CD1c-positive myeloid dendritic cell (primary cell): ENCODE data around the gene CARM1.
A peak's percentile ranks its signal among the peaks of the same experiment; 100 is the strongest.
"Not testable (repeated sequence)": the region's sequence is repeated elsewhere in the genome, so short reads cannot be mapped to it uniquely, and the experiment has no call there.

ENCODE experiments used
- DNase-seq: peaks from one replicate; pipeline ENCODE4 v3.0.0-alpha.2; 2016; ENCODE audit errors: extremely low spot score

CARM1 gene

DNA sequence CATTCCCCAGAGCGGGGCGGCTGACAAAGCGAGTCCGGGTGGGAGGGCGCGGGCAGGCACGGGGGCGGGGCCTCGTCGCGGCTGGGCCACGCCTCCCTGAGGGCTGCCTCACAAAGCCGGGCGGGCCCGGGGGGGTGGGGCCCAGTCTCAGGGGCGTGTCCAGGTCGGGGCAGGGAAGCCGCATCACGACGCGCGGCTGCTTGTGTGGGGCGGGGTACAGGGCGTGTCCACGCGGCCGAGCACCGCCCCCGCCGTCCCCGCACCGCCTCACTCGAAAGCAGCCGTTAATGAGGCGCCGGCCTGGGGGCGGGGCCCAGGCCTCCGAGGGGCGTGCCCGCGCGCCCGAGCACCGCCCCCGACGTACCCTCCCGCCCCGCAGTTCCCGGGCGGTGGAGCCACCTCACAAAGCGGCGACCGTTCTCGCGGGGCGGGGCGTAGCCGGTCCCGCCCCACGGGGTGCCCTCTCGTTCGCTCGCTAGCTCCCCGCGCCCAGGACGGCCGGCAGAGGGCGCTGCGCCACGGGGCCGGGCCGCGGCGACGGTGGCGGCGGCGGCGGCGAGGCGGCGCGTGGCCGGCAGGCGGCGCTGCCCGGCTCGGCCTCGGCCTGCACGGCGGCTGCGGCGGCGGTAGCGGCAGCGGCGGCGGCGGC, at the start of gene CARM1:
CARM1 (plus strand) TSS at position 599 of the 649 bp plus-strand sequence. CDS start 150 bp downstream, outside the sequence.
- peak; percentile 99 for DNase-seq

DNA sequence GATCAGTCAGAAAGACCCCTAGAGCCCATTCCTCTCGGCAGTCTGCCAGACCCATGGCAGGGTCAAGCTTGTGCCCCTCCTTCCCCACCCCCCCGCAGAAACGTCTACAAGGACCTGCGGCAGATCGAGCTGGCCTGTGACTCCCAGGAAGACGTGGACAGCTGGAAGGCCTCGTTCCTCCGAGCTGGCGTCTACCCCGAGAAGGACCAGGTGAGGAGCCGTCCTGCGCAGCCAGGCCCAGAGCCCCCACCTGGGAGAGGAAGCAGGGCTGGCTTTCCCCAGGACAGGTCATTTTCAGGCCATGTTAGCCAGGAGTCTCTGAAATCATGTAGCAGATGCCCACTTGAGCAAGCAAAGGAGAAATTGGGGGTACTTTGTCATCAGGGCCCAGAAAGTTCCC, 47.7 kb upstream of the CARM1 start:
- DNase-seq: no peak

DNA sequence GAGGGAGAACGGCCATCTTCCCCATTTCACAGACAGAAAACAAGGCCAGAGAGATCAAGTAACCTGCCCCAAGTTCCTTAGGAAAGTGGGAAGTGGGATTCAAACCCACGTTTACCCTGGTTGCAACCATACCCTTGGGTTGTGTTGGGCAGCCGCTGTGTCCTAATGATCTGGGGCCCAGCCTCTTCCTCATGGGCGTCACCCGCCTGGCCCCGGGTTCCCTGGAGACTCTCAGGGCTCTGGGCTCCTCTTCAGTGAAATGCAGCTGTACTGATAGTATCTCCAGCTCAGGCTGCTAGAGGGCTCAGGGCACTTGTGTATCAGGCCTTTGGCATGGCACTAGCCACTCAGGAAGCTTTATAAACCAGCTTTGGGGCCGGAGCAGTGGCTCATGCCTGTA, 45.1 kb upstream of the CARM1 start:
- DNase-seq: peak; percentile 71

DNA sequence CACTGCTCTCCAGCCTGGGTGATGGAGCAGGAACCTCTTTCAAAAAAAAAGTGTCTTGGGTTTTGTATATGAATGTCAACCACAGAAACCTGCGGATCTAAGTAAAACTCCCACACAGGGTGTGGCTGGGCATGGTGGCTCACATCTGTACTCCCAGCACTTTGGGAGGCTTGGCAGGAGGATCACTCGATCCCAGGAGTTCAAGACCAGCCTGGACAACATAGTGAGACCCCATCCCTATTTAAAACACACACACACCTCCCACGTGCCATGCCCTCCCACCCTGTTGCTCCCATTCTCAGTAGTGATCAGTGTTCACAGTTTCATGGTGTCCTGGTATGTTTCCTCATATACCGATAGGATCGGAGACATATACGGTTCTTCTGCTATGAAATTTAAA, 44.5 kb upstream of the CARM1 start:
- peak; percentile 68 for DNase-seq

DNA sequence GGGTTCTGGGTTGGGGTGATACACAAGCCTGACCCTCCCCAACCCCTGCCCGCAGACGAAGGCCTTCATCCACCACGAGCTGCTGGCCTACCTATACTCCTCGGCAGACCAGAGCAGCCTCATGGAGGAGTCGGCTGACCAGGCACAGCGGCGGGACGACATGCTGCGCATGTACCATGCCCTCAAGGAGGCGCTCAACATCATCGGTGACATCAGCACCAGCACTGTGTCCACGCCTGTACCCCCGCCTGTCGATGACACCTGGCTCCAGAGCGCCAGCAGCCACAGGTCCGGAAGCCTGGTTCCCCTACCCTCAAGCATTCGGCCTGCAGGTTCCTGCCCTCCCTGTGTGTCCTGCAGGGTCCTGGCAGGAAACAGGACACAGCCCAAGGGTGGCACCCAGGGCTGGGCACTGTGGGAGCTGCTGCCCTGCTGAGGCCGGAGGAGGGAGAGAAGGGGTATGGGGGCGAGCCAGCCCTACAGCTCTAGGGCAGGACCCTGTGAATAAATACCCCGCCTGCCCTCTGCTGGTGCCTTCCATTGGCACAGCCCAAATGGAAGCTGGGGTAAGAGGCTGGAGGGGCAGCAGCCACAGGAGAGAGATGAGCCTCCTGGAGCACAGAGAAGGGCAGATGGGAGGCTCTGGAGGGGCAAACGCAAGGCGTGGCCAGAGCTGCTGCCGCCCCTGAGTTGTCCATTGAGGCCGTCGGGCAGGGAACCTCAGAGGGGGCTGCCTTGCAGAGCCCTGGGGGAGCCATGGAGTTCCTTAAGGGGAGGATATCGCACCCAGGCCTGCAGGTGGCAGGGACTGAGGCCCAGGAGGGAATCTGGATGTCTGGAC, 42.2 kb upstream of the CARM1 start:
- no peak for DNase-seq

DNA sequence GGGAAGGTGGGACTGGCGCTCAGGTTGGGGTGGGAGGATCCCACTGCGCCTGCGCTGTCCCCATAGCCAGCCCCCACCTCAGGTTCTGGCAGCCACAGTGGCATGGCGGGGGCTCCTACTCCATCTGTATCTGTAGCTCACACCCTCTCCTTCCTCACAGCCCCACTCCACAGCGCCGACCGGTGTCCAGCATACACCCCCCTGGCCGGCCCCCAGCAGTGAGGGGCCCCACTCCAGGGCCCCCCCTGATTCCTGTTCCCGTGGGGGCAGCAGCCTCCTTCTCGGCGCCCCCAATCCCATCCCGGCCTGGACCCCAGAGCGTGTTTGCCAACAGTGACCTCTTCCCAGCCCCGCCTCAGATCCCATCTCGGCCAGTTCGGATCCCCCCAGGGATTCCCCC, 41.4 kb upstream of the CARM1 start:
- DNase-seq: no peak

DNA sequence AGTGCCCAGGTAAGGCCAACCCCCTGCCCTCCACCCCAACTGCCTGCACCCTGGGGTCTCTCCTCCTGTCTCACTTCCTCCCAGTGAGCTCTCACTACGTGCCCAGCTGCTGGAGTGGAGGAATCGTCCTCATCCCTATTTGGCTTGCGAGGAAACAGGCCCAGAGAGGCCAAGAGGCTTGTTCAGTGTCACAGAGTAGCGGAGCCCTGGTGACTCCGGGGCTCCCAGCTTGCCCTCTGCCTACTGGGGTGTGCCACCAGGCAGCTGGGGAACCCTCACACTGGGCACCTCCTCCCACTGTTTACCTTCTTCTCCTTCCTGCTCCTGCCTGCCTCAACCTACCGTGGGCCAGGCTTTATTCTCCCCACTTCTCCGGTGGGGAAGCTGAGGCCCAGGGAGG, 41.0 kb upstream of the CARM1 start:
- DNase-seq: no peak

DNA sequence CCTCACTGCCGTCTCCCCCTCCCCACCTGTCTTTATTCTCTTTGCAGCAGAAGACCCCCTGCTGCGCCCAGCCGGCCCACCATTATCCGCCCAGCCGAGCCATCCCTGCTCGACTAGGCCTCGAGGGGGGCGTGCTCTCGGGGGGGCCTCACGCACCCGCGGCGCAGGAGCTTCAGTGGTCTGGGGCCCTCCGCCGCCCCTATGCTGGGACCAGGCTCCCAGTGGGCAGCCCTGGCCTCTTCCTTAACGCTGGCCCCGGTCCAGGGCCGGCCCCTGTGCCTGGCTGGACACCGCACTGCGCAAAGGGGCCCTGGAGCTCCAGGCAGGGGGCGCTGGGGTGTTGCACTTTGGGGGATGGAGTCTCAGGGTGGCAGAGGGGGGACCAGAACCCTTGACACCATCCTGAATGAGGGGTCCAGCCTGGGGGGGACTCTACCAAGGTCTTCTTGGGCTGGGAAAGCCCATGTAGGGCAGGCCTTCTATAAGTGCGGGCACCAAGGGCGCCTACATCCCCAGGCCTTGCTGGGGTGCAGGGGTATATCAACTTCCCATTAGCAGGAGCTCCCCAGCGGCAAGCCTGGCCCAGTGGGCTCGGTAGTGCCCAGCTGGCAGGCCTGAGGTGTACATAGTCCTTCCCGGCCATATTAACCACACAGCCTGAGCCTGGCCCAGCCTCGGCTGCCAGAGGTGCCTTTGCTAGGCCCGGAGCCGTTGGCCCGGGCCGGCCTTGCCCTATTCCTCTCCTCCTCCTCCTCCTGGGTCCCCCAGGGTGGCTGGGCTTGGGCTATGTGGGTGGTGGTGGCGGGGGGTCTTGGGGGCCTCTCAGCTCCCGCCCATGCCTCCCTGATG, 40.2 kb upstream of the CARM1 start:
- DNase-seq: no peak

DNA sequence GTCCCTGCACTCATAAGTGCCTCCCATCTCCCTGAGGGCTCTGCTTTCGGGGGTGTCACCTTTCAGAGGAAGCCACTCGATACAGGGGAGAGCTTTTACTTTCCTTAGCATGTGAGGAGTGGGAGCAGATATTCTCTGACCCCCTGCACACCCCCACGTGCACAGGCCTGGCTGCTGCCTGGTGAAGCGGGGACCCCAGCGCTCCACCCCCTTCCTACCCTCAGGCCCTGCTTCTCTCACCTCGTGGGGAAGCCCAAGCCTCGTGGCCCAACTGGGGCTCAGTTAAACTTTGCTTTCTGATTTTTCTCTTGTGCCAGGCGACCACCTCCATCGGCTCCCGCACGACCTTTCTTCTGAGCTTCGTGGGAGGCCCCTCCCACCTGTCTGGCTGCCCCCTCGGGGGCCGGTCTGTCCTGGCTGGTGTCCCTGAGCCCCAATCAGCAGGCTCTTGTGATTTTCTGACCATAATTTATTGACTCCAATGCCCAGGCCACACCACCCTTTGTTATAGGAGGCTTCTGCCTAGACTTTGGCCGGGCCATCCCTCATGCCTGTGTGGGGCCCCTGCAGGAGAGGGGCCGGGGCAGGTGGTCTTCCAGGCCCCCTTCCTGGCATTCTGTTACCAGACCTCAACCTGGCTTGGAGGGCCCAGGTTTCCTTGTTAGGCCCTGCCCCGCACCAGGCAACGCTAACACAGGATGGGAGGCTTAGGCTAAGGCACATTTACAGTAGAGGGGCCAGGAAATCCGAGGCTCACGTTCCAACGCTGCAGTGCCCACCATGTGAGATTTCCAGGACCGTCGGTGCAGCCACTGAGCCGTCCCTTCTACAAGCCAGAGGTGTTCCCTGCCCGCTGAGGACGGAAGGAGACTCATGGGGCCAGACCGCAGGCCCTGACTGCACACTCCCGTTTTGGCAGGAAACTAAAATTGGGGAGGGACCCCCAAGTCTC, 39.1 kb upstream of the CARM1 start:
- DNase-seq: no peak

DNA sequence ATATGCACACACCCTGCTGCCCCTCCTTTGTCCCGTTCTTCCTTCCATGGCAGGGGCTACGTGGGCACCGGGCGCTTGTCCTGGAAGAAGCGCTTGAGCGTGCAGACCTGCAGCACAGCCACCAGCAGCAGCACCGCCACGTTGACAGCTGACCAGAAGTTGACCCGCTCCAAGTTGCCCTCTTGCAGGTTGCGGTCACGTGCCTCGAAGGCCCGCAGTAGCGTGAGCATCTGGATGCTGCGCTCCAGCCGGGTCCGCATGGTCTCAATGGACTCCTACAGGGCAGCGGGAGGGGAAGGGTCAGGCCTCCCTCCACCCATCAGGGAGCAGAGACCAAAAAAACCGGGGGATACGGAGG, 38.4 kb upstream of the CARM1 start:
- no peak for DNase-seq

DNA sequence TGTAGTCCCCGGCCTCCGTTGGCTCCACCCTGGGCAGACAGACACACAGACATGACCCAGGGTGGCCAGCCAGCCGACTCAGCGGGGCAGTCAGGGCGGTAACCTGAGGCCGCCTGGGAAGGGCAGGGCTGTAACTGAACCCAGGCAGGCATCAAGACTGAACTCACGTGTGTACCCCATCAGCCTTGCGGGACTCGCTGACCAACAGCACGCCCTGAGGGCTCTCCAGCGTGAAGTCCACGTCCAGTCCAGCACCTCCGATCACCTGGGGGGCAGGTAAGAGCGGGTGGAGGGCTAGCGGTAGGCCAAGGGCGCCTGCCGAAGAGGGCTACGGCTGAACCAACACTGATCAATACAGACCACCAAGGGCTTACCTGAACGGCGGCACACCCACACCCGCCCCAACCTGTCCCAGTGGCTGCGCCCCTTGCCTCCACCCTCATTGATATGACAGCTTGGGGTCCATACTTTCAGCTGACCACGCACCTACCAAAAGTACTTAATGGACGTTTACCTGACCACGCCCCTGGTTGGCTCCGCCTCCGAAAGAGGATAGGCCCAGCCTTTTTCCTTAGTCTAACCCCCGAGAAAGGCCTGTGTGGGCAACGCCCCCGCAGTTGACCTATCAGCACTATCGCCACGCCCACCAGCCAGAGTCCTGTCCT, 36.1 kb upstream of the CARM1 start:
- DNase-seq: no peak

DNA sequence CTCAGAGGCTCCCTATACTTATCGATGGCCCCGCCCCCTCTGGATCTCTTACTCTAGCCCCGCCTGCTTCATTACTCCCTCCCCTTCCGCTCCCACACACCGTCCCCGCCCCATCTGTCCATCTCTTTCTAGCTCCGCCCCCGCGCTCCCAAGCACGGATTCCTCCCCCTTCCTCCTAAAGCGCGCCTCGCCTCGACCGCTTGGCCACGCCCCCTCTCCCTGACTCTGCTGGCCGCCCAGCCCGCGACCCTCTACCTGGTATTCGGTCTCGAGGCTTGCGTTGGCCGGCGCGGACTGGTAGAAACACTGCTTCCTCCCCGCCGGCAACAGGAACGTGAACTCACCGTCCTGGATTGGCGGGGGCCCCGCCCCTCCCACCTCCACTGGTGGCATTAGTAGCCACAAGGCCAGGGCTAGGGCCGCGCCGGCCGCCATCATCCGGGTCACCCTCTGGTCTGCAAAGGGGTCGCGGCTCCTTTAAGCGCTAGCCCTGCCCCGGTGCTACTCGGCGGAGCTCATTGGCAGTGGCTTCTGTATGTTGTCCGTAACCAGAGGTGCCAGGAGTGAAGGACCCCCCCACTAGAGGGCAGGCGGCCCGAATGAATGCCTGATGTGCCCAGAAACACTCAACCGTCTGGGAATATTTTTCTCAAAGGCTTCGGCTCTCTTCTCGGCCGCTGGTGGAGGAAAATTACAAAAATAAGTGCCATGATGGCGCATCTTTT, 35.4 kb upstream of the CARM1 start, which contains the start of gene TMED1:
TMED1 (minus strand) TSS at position 459 of the 725 bp plus-strand sequence; CDS start at position 438, 21 bp downstream.
- DNase-seq: peak; percentile 98

DNA sequence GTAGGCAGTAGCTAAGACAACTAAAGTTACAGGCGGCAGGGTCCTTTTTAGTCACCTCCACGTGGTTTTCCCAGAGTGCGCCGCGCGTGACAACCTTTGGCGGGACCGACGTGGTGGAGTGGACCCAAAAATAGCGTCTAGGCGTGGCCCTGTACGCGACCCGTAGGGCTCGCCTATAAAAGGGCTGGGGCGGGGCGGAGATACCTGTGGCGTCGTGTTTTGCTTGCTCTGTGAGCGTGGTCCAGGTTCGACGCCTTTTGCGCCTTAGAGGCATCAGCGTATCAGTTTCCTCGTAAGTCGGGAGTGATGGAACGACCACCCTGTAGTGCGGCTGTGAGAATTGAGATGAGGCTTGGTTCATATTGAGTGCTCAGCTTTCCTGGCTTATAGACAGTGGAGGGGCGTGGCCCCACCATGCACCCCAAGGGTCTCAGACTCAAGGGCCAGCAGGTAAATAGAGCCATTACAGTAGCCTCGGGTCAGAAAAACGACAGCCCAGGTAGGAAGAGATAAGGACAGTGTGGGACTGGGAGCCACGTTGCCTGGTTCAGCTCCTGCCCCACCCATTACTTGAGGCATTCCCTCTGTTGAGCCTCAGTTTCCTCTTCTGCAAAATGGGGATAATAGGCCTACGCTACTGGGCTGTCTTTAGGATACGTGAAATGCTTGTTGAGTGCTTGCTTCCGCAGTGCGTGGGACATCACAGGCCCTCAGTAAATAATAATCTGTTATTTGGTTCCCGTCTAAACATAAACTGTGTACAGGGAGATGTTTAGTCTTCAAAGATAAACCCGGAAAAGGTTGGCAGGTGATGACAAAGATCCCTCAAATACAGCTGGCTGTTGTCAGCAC, 34.6 kb upstream of the CARM1 start:
- peak; percentile 89 for DNase-seq

DNA sequence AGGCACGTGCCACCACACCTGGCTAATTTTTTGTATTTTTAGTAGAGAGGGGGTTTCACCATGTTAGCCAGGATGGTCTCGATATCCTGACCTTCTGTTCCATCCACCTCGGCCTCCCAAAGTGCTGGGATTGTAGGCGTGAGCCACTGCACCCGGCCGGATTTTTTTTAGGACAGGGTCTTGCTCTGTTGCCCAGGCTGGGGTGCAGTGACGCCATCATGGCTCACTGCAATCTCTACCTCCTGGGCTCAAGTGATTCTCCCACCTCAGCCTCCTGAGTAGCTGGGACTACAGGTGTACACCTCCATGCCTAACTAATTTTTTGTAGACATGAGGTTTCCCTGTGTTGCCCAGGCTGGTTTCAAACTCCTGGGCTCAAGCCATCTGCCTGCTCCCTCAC, 33.7 kb upstream of the CARM1 start:
- not testable (repeated sequence) for DNase-seq

DNA sequence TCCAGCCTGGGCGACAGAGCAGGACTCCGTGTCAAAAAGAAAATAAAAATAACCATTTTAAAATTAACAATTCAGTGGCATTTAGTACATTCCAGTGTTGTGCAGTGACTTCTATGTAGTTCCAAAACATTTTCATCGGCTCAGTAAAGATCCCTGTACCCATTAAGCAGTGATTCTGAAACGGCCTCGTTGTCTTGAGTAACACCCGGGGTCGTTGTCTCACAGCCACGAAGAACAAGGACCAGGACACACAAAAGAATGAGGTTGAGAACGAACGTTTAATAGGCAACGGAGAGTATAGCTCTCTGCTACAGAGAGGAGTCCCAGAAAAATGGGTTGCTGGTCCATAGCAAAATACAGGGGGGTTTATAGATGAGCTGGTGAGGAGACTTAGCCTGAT, 33.0 kb upstream of the CARM1 start:
- no peak for DNase-seq

DNA sequence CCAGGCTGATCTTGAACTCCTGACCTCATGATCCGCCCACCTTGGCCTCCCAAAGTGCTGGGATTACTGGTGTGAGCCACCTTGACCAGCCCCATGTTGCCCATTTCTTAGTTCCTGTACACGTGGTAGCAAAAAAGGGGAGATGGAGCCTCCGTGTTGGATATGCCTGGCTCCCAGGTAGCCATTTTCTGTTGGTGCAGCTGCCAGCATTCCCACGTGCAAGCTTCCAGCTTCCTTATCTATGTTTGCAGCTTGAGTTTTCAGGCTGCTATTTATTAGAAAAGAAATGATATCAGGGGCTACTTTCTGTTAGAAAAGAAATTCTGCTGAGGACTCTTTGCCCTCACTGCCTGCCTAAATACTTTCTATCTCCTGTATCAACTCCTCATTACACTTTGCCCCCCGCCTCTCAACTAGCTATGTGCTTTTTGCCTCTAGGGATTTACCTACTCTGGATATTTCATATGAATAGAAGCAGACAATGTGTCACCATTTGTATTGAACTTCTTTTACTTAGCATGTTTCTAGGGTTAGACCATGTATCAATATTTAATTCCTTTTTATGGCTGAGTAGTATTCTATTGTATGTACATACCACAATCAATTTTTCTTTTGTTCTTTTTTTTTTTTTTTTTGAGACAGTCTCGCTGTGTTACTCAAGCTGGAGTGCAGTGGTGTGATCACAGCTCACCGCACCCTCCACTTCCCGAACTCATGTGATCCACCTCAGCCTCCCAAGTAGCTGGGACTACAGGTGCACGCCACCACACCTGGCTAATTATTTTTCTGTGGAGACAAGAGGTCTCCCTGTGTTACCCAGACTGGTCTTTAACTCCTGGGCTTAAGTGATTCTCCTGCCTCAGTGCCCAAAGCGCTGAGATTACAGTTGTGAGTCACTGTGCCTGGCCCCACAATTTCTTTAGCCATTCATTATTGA, 32.0 kb upstream of the CARM1 start:
- DNase-seq: no peak

DNA sequence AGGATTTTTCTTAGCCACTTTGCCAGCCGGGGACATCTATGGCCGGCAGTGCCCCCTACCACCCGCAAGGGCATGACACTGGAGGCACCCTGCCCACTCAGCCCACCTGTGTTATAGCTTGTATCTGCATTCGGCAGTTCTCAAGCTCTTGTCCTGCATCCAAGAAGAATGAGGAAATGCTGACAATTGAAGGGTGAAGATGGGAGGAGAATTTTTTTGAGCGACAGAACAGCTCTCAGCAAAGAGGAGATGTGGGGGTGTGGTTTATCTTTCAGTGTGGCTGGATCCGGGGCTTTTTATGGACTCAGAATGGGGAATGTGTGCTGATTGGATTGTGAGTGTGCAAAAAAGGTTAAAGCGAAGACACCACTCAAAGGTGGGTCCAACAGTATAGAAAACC, 28.6 kb upstream of the CARM1 start:
- DNase-seq: no peak
